ENCODE results near the gene ACTR5.

Gene ACTR5

DNA sequence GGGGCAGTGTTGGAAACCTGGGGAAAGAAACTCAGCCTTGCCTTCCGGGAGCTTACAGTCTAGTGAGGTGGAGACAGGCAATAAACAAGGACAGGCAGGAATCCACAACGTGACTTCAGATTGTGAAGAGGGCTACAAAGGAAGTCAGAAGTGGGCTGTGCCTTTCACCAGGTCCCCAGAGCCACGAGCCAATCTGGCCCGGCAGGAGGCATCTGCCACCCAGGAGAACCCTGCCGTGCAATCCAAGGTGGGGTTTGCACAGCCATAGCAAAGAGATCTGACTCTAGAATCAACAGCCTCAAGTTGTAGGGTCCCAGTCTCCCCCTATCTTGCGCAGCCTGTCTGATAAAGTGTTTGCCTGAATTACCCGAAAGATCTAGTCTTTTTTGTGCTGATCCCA, 18.5 kb upstream of the ACTR5 start:
- no peak for DNase-seq

DNA sequence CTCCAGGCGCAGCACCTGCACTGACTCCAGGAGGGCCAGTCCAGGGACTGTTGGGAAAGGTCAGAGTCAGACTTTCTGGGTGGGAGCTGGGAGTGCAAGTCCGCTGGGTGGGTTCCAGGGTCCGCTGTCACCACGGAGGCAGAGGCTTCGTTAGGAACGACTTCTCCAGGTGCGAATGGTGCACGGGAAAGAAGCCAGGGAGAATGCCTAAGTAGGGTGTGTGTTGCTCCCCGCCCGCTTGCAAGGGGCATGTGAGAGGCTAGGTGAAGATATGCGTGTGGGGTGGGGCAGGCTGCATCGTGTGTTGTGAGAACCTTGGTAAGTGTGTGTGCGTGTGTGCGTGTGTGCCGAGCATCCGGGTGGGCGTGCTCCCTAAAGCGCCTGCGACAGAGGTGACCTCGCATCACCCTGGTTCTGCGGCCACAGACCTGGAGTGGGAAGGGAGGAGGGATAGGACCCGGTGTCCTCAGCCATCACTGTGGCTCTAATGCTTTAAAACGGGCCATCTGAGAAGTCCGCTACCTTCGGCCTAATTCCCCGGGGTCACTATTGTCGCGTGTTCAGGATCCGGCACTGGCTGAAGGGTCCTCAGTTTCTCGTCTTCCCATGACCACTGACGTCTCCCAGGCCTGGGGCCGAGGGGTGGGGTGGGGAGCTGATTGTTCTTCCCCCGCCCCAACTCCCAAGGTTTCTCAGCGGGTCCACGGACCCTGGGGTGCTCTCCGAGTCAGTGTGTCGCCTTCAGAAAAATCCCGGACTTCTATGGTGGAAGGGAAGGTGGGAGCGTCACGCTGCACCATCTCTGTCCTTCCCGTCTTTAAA, 17.9 kb upstream of the ACTR5 start:
- no peak for DNase-seq

DNA sequence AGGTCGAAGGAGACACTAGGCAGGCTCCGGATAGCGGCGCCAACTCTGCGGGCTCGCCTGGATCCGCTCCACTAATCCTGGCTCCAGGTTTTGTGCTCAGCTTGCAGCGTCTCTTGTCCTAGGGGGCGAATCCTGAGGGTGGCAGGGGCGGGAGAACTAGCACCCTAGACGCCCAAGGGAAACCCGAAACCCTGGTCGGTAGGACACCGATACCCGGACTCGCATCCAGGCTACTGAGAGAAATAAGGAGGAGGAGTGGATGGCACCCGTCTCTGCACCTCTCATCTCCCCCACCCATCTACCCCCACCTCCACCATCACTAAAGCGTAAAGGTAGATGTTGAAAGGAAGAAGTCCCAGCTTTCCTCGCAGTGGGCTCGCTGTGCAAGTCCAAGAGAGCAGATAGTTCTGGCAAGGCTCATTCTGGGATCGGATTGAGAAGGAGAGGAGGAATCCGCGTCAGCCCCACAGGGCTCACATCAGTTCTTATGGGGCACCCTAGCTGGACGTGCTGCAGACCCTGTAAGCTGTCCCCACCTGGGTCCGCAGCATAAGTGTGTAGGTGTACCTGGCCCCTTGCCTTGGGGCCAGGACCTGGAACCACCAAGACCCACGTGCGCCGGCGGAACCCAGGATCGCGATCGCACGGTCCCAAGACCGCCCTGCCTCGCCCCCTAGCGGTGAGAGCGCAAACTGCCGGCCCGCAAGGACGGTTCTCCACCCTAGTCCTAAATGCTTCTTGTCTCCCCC, 17.1 kb upstream of the ACTR5 start:
- peak; percentile 56 to 66 for DNase-seq

DNA sequence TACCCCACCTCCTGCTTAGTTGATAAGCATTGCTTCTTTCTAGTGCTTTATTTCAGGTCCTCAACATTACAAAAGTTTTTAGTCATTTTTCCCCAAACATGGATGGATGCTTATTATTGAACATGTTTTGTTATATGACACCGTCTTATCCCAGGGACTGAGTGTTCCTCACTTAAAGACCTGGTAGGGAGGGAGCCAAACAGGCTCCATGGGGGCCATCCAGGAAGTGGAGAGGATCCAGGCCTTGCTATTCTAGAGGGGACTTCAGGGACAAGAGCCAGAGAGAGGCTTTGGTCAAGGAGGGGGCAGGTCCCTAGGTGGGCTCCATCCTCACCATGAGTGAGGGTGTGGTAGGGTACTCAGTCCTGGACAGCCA, 16.5 kb upstream of the ACTR5 start:
- DNase-seq: no peak

DNA sequence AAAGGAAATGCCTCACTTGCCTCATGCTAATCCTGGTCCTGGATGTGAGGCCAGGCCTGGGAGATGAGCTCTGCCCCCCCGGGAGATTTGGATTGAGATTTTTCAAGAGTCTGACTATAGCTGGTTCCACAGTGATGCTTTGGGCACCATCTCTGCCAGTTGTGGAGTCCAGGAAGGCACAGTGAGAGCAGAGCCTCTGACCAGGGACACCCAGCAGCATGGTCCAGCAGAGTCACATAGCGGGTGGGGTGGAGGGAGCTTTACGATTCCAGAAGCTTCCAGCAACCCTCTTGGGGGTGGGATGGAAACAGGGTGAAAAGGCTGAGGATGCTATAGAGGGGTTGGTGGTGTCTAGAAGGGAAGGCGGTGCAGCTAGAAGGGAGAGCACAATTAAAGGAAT, 15.3 kb upstream of the ACTR5 start:
- DNase-seq: no peak

DNA sequence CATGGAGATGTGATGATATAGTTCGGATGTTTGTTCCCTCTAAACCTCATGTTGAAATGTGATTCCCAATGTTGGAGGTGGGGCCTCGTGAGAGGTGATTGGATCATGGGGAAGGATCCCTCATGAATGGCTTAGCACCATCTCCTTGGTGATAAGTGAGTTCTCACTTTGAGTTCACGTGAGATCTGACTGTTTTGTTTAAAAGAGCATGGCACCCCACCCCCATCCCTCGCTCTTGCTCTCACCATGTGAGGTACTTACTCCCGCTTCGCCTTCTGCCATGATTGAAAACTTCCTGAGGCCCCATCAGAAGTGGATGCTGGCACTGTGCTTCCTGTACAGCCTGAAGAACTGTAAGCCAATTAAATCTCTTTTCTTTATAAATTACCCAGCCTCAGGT, 13.1 kb upstream of the ACTR5 start:
- no peak for DNase-seq

DNA sequence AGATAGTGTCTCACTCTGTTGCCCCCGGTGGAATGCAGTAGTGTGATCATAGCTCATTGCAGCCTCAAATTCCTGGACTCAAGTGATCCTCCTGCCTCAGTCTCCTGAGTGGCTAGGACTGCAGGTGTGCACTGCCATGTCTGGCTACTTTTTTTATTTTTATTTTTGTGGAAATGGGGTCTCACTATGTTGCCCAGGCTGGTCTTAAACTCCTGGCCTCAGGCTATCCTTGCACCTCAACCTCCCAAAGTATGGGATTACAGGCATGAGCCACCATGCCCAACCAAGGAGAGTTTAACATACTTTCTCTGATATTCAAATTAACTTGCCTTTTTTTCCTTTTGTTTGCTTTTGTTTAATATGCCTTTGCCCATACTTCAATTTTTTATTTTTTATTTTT, 10.4 kb upstream of the ACTR5 start:
- DNase-seq: no peak

DNA sequence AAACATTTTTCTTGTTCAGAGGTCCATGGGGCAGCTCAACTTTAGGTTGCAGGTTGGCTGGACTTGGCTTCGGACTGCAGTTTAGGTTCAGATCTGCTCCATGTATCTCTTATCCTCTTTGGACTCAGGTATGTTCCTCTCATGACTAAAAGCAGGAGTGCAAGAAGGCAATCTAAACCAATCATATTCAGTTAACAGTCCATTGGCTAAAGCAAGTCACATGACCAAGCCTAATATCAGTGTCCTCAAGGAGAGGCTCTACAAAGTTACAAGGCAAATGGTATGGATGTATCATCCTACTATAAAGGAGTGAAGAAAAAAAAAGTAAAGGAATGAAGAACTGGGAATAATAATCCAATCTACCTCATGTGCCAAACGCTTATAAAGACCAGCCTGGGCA, 2.5 kb upstream of the ACTR5 start:
- DNase-seq: no peak

DNA sequence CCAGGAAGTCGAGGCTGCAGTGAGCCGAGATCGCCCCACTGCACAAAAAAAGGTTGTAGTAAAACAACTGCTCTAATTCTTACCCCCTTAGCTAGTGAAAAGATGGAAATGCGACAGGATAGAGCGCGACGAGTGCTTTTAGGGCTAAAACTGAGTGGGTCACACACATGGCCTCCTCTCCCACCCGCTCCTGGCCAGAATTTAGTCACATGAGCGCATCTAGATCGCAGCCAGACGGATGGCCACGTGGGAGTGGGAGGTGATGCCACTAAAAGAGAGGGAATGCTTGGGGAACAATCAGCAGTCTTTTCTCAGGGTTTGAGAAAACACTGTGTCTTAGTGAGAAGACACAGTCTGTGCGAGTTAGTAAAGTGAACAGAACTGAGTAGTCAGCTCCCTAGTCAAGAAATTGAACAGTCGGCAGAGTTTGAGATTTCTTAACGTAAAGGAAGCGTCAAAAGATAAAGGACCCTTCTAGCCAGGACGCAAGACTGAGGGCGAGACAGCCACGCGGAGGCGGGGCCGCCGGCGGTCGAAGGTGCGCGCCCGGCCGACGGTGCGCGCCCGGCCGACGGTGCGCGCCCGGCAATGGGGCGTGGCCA, 664 bp upstream of the ACTR5 start:
- DNase-seq: no peak

DNA sequence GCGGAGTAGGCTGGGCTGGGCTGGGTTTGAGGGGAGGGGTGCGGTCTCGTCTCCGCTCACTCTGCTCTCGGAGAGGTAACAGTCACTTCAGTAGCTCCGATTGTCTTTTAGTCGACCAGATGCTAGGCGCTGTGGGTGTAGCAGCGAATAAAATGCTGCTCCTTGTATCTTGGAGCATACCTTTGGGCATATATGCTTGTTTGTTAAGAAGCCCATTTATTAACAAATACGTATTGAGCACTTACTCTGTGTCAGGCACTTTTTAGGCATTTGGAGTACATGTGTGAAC, 545 bp downstream of the ACTR5 start:
- peak in 1 of 2 experiments; percentile 8 for DNase-seq

DNA sequence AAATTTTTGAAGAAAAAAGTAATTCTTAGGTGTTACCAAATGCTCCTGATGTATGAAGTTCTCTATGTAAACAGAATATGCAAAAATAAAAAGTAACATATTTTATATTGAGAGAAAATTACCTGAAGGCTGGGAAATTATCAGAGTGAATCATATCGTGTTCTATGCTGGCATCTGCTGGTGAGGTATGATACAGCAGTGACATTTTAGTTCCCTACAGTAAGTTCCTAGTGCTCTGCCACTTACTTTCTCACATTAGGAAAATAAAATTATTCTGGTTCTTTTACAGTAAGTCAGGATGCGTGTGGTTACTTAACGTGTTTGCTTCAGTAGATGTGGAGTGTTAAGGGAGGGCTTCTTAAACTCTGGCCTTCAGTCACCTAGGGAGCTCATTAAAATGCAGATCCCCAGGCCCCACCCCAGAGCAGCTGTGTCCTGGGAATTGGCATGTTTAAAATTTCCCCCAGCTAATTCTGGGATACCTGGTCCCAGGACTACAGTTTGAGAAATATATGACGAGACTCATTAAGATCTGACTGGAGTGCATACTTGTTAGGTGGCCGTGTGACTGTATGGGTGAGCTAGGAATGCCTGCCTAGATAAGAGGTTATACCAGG, 3.2 kb downstream of the ACTR5 start:
- peak; percentile 56 to 73 for DNase-seq

DNA sequence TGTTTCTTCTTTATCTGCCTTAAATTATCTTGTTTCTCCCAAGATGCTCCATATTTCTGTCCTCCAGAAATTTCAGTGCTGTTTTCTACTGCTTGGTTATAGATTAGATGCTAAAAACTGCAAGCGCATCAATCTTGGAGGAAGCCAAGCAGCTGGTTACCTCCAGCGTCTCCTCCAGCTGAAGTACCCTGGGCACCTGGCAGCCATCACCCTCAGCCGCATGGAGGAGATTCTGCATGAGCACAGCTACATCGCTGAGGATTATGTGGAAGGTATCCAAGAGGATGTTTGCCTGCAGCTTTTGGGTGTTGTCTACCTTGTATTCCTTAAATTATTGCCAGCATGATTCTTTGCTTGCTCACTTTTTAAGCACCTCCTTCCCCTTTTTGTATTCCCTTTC, 3.8 kb downstream of the ACTR5 start:
- no peak for DNase-seq

DNA sequence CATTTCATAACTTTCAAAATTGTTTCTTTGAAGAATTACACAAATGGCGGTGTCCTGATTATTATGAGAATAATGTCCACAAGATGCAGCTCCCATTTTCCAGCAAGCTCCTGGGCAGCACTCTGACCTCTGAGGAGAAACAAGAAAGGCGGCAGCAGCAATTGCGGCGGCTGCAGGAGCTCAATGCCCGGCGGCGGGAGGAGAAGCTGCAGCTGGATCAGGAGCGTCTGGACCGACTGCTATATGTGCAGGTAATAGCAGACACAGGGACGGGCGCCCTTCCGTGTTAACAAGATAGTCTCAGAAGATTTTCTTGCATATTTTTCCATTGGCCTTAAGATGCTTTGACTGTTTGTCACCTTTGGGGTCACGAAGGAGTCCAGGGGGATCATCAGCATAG, 6.7 kb downstream of the ACTR5 start:
- DNase-seq: no peak

DNA sequence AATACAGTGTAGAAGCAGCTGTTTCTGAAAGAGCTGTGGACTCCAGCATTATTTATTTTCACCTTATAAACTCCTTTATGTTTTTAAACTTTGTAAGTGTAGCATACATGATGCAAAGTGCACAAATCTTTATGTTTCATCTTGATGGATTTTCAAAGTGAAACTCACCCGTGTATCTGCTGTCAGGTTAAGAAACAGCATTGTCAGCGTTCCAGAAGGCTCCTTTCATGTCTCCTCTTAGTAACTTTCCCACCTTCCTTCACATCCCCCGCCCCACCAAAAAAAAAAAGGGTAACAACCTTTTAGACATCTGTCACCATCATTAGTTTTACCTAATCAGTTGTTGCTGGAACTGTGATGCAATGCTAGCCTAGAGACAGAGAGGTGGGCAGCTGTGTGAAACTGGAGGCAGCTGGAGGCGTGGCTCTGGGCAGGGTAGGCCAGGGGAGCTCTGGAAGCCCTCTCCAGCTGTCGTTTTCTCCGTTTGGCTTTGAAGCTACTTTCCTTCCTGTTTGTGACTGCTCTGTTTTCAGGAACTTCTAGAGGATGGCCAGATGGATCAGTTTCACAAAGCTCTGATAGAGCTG, 7.2 kb downstream of the ACTR5 start:
- no peak for DNase-seq

DNA sequence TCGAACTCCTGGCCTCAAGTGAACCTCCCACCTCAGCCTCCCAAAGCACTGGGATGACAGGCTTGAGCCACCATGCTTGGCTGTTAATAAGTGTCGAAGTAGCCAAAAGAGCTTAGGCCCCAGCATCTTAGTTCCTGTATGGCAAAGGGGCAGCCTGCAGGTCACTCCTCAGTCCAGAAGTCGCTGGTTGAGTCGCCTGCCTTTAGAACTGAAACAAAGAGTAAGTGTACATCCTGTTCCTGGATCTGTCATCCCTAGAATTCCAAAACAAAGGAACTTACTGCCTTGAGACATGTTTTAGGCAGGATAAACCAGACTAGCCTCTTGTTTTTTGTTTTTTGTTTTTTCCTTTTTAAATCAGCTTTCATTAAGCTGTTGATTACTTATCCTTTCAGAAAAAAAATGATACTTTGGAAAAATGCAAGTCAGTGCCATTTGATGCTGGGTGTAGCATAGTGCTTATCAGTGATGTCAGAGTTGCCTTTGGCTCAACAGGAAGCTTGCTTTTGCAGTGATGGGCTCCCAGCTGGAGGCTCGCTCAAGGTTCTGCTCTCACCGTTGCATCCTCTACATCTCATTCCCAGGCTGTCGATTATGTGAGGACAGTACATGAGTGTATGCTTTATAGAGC, 9.0 kb downstream of the ACTR5 start:
- DNase-seq: no peak

DNA sequence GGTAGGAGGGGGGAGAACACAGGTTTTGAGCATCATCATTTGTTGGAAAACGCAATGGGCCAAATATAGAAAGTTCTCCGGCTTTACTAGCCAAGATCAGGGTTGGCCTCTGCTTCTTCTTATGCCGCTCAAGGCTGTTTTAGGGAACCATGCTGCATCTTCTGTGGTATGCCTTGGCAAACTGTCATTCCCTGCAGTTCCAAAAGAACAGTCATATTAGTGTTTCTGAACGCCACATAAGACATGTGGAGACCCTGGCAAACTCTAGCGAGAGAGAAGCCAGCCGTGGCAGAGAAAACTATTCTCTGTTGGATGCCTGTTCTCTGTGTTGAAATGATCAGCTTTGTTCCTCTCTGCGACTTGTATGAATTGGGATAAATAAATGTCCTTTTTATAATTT, 10.8 kb downstream of the ACTR5 start:
- DNase-seq: no peak

DNA sequence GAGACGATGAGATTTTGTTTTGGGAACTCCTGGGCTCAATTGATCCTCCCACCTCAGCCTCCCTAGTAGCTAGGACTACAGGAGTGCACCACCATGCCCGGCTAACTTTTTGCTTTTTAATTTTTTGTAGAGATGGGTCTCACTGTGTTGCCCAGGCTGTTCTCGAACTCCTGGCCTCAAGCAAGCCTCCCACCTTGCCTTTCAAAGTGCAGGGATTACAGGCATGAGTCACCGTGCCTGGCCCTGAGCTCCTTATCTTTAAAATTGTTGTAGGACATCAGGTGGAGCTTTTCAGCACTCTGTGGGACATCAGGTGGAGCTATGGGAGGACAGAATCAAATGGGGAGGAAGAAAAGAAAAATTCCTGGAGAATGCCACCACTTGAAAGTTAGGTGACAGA, 12.7 kb downstream of the ACTR5 start:
- no peak for DNase-seq

DNA sequence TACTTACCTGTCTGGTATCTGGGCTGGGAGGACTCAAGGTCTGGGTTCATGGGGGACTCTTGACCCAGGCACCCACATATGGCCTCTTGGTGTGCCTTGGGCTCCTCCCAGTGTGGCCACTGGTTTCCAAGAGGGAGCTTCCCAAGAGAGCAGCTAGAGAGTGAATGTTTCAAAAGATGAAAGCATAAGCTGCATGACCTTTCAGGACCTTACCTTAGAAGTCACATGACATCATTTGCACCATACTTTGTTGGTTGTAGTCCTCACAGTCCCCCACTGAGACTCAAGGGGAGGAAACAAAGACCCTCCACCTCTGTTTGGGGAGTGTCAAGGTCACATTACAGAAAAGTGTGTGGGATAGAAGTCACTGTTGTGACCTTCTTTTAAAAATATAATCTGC, 13.9 kb downstream of the ACTR5 start:
- DNase-seq: no peak

DNA sequence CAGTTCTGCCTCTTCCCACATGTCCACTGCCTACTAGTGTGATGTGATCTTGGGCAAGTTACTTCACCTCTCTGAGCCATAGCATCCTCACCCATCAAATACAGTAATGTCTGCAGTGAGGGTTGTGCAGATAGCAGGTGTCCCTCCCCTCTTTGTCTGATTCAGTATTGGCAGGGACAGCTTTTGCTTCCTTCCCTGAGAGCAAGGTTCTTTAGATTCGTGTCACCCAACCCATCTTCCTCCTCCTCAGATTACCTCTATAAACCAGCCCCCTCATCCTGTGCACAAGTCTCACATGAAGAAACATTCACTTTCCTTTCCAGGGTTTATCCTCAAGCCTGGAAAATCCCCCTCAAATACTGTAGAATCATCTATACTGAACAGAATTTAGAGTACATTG, 15.4 kb downstream of the ACTR5 start:
- DNase-seq: no peak

DNA sequence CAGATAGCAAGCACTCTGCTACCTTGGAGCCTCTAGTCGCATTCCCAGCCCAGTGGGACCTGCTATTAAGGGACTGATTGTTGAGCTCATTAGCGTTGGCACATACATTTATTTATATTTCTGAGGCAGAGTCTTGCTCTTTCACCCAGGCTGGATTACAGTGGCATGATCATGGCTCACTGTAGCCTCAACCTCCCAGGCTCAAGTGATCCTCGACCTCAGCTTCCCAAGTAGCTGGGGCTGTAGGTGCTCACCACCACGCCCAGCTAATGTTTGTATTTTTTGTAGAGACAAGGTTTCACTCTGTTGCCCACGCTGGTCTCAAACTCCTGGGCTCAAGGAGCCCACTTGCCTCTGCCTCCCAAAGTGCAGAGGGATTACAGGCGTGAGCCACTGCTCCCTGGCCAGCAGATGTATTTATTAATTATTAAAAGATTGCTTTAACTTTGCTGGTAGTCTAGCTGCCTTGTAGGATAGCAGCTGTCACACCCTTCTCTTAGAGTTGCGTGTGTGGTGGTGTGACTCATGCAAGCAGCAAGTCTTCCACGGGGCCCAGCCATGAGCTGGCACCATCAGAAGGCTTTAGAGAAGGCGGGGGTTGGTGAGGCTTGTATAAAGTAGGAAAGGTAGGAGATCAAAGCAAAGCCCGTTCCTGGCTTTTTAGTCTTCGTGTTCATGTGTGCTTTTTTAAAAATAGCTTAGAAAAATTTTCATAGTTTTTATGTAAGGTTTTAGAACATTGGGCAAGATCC, 16.5 kb downstream of the ACTR5 start:
- DNase-seq: peak; percentile 28 to 29

DNA sequence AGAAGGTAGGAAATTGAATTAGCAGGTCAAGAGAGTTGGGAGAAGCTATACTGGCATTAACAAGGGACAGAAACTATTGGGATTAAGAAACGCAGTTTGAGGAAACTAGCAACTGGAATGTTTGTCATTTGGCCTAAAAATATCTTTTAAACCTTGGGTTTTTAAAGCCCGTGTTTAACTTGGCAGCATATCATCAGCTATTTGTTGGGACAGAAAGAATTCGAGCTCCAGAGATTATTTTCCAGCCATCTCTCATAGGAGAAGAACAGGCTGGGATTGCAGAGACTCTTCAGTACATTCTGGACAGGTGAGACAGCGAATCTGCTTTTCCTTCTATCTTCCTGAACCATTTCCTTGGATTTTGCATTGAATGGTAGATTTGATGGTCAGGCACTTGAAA, 17.8 kb downstream of the ACTR5 start:
- no peak for DNase-seq
